NCI-H1417 (cell line): Measurements from ENCODE around the gene BANP.
A peak's percentile ranks its signal among the peaks of the same experiment; 100 is the strongest.
"Not testable (repeated sequence)": the region's sequence is repeated elsewhere in the genome, so short reads cannot be mapped to it uniquely, and the experiment has no call there.

Experiments used
- DNase-seq, 3 experiments: peaks; one replicate each; lab custom pipeline; 2025; lab: John Stamatoyannopoulos, UW

BANP gene

GRCh38 chr16:88086571-88087516 is 135.6 kb downstream of the BANP start:
- no peak for DNase-seq

- no peak for DNase-seq
These were observed 136.3 kb downstream of the BANP start for GRCh38 chr16:88087517-88087877.

GRCh38 chr16:88088161-88088581 is 136.9 kb downstream of the BANP start:
- DNase-seq = no peak

- DNase-seq = not testable (repeated sequence)
These were observed 137.4 kb downstream of the BANP start for GRCh38 chr16:88088611-88089010.

- DNase-seq = not testable (repeated sequence)
These were observed 137.8 kb downstream of the BANP start for GRCh38 chr16:88089071-88089470.

- not testable (repeated sequence) for DNase-seq
These were observed 138.6 kb downstream of the BANP start for GRCh38 chr16:88089632-88090376.

- not testable (repeated sequence) for DNase-seq
These were observed 139.3 kb downstream of the BANP start for GRCh38 chr16:88090377-88091175.

GRCh38 chr16:88091221-88091971 is 140.2 kb downstream of the BANP start:
- not testable (repeated sequence) for DNase-seq

GRCh38 chr16:88091972-88092302 is 140.7 kb downstream of the BANP start:
- DNase-seq = not testable (repeated sequence)

- peak in 2 of 3 experiments; percentile 43 to 46 for DNase-seq
These were observed 141.7 kb downstream of the BANP start for GRCh38 chr16:88092791-88093555.

GRCh38 chr16:88093556-88094252 is 142.5 kb downstream of the BANP start:
- DNase-seq = peak in 2 of 3 experiments; percentile 43 to 46

GRCh38 chr16:88094253-88094575 is 143.0 kb downstream of the BANP start:
- not testable (repeated sequence) for DNase-seq

- DNase-seq = not testable (repeated sequence)
These were observed 143.7 kb downstream of the BANP start for GRCh38 chr16:88094900-88095299.

- not testable (repeated sequence) for DNase-seq
These were observed 145.4 kb downstream of the BANP start for GRCh38 chr16:88096659-88097058.

GRCh38 chr16:88098731-88099562 is 147.7 kb downstream of the BANP start:
- not testable (repeated sequence) for DNase-seq

GRCh38 chr16:88099563-88099890 is 148.3 kb downstream of the BANP start:
- no peak for DNase-seq

GRCh38 chr16:88099956-88100355 is 148.7 kb downstream of the BANP start:
- DNase-seq = peak in 1 of 3 experiments; percentile 4

- DNase-seq = peak in 2 of 3 experiments; percentile 52 to 76
These were observed 149.8 kb downstream of the BANP start for GRCh38 chr16:88100801-88101622.
